Sigmoid colon (tissue), 7 donors: ENCODE data around the gene LTK. TPM values are rescaled to one million over a fixed set of nuclear protein-coding genes. Genes with fewer than 3 reads are reported as not detected.

ENCODE experiments used
- DNase-seq: peaks from one replicate; pipeline ENCODE4 v3.0.0-alpha.2; 2019
- H3K27ac ChIP-seq, 4 donors: fragments of 200-600 bp; sonication (generic); one replicate each; pipeline ENCODE4 v1.5.1; 2016 to 2019; ENCODE audit warnings: mild to moderate bottlenecking in 1 of 4
- H3K27me3 ChIP-seq, 3 donors: fragments of 200-600 bp; sonication (generic); one replicate each; pipeline ENCODE4 v1.5.1; 2019; ENCODE audit warnings: mild to moderate bottlenecking in 1 of 3
- H3K36me3 ChIP-seq, 4 donors: fragments of 200-600 bp; sonication (generic); one replicate each; pipeline ENCODE4 v1.5.1; 2016 to 2019
- H3K4me1 ChIP-seq, 4 donors: fragments of 200-600 bp; sonication (generic); one replicate each; pipeline ENCODE4 v1.5.1; 2017 to 2019
- H3K4me3 ChIP-seq, 4 donors: fragments of 200-600 bp; sonication (generic); one replicate each; pipeline ENCODE4 v1.5.1; 2017 to 2019; ENCODE audit warnings: mild to moderate bottlenecking in 2 of 4, moderate library complexity in 1 of 4
- H3K9me3 ChIP-seq, 4 donors: fragments of 200-600 bp in 3 of 4; sonication (generic) in 3 of 4; one replicate each; pipeline versions ENCODE4 v1.5.1 to v1.6.1; 2013 to 2019
- EP300 ChIP-seq, 4 donors: sonication (generic); formaldehyde crosslinking; IDR thresholded peaks; one replicate each; pipeline ENCODE4 v1.6.1; 2017; ENCODE audit warnings: antibody characterized with exemption in 4 of 4
- POLR2A ChIP-seq, 2 donors: fragments of 450-650 bp; IDR thresholded peaks; one replicate each; pipeline ENCODE4 v1.6.1; 2016; ENCODE audit warnings: antibody characterized with exemption in 2 of 2, mild to moderate bottlenecking in 2 of 2, moderate library complexity in 2 of 2
- POLR2AphosphoS5 ChIP-seq, 4 donors: sonication (generic); formaldehyde crosslinking; IDR thresholded peaks; one replicate each; pipeline ENCODE4 v1.6.1; 2017; ENCODE audit warnings: antibody characterized with exemption in 4 of 4
- WGBS, 2 donors: extraction: QIAGEN DNeasy Blood & Tissue Kit; methylation state at CpG; one replicate each; pipeline ENCODE4 v1.1.7; 2013; 5-methylcytosine and 5-hydroxymethylcytosine counted together
- intact Hi-C: fragments of 100-400 bp; cut with DNase I; formaldehyde crosslinking; loops from one replicate; pipeline ENCODE4 v1.15.1; 2023
- polyA plus RNA-seq, 3 donors: library from polyadenylated mRNA; stranded (reverse); fragments of 200-250 nt; gene quantifications; one replicate each; pipeline ENCODE4 v1.2.3, GENCODE V29; 2013
- total RNA-seq, 4 donors: library from RNA; depleted of rRNA; stranded (reverse); fragments of >200 nt; gene quantifications; one replicate each; pipeline ENCODE4 v1.1.0, GENCODE V29; 2016
- TF ChIP-seq, protein P1 (sequence below), 4 experiments: fragments of 450-650 bp in 3 of 4; fragments of 200-600 bp in 1 of 4; IDR thresholded peaks; one replicate each; pipeline ENCODE4 v1.5.1; 2016 to 2019; ENCODE audit warnings: antibody characterized with exemption in 4 of 4, mild to moderate bottlenecking in 3 of 4, moderate library complexity in 2 of 4
- donor health status: healthy with polysubstance abuse.
- donor health status: Bipolar disorder and iron deficiency.
- donor health status: healthy.

The LTK gene
- total and polyA plus RNA-seq, 7 donors: 1.6 to 4.8 (median 3.3) TPM; not detected in 1

DNA sequence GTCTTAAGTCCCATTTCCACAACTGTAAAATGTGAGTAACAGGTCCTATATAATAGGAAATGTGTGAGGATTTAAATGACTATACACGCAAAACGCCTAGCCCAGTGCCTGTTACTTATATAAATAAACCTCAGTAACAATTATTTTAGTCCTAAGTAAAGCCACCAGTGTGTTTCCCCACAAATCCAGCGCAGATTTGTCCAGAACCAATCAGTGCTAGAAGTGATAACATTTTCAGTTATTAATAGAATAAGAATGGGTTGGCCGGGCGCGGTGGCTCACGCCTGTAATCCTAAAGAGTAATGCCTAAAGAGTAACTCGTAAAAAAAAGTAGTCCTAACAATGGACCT lies 29.9 kb upstream of the LTK start:
- peak overlapping the region; percentile 79 to 91 (median 86) for H3K4me3 ChIP-seq
- peak overlapping the region; percentile 61 to 78 (median 76) for H3K27ac ChIP-seq
- H3K27me3 ChIP-seq: no peaks in the 10 kb centered on the region
- no peaks in the 10 kb centered on the region for H3K36me3 ChIP-seq
- intact Hi-C loops: no loop called here
- DNase-seq: no peak
- TF ChIP-seq, protein P1, sequence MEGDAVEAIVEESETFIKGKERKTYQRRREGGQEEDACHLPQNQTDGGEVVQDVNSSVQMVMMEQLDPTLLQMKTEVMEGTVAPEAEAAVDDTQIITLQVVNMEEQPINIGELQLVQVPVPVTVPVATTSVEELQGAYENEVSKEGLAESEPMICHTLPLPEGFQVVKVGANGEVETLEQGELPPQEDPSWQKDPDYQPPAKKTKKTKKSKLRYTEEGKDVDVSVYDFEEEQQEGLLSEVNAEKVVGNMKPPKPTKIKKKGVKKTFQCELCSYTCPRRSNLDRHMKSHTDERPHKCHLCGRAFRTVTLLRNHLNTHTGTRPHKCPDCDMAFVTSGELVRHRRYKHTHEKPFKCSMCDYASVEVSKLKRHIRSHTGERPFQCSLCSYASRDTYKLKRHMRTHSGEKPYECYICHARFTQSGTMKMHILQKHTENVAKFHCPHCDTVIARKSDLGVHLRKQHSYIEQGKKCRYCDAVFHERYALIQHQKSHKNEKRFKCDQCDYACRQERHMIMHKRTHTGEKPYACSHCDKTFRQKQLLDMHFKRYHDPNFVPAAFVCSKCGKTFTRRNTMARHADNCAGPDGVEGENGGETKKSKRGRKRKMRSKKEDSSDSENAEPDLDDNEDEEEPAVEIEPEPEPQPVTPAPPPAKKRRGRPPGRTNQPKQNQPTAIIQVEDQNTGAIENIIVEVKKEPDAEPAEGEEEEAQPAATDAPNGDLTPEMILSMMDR (IDR thresholded peaks at IDR 0.05): no peak
- TF ChIP-seq POLR2A (IDR thresholded peaks at IDR 0.05): no peak
- TF ChIP-seq EP300 (IDR thresholded peaks at IDR 0.05): no peak
- no peak for TF ChIP-seq POLR2AphosphoS5 (IDR thresholded peaks at IDR 0.05)
- 3 to 7% methylated on average over 8 of the region's 8 CpGs for WGBS, 2 donors
- H3K4me1 ChIP-seq: peaks cover 0 to 12% (median 6%) of the 10 kb centered on the region in 4 donors
- H3K9me3 ChIP-seq: no peaks in the 10 kb centered on the region

DNA sequence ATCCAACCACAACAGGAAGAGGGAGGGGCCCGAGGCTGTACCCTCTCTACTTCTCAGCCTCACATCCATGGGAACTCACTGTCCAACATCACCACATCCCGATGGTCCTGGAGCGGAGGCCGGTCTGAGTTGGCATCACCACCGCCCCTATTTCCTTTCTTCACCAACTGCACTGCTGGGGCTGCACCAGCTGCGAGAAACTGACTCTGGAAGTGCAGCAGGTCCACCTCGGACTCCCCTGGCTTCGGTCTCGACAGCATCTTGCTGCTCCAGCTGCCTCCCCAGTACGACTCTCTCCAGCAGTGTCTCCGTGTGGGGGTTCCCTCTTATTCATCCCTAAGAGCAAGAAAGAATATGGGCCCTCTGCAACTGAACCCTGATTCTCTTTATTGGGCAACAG lies 23.2 kb upstream of the LTK start:
- Histone ChIP-seq H3K27me3 (no peaks in the 10 kb centered on the region), H3K9me3 (no peaks in the 10 kb centered on the region), H3K4me1 (no peaks in the 10 kb centered on the region), H3K27ac (no peak overlapping the region), H3K4me3 (no peak overlapping the region), H3K36me3 (peaks cover 8 to 53% (median 25%) of the 10 kb centered on the region in 4 donors)
- 95 to 96% methylated on average over 11 of the region's 11 CpGs for WGBS, 2 donors
- TF ChIP-seq POLR2A (IDR thresholded peaks at IDR 0.05) (no peak), POLR2AphosphoS5 (IDR thresholded peaks at IDR 0.05) (no peak), EP300 (IDR thresholded peaks at IDR 0.05) (no peak)
- TF ChIP-seq, protein P1 (IDR thresholded peaks at IDR 0.05): no peak
- intact Hi-C loops: no loop called here
- DNase-seq: no peak

DNA sequence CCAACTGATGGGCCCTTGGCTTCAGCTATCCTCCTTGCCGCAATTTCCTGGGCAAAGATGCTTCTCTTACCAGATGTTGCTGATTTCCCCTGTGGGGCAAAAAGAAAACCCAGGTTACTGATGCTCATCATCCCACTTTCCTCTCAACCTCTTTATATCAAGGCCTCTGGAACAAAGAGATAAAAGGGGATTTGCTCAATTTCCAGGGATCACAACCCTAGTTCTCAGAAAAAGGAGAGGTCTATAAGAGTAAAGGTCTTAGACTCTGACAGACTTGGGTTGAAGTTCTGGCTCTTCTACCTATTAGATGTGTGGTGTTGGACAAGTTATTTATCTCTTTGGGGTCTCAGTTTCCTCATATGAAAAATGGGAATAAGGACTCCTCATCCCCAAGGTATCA lies 21.9 kb upstream of the LTK start:
- no peaks in the 10 kb centered on the region for H3K27me3 ChIP-seq
- H3K36me3 ChIP-seq: peaks cover 8 to 66% (median 26%) of the 10 kb centered on the region in 4 donors
- TF ChIP-seq POLR2AphosphoS5 (IDR thresholded peaks at IDR 0.05) (no peak), EP300 (IDR thresholded peaks at IDR 0.05) (no peak), POLR2A (IDR thresholded peaks at IDR 0.05) (no peak)
- TF ChIP-seq, protein P1 (IDR thresholded peaks at IDR 0.05): no peak
- intact Hi-C loops: no loop called here
- H3K4me1 ChIP-seq: no peaks in the 10 kb centered on the region
- WGBS, 2 donors: 94 to 96% methylated on average over 1 of the region's 1 CpG
- no peaks in the 10 kb centered on the region for H3K9me3 ChIP-seq
- H3K27ac ChIP-seq: no peak overlapping the region
- DNase-seq: no peak
- no peak overlapping the region for H3K4me3 ChIP-seq

DNA sequence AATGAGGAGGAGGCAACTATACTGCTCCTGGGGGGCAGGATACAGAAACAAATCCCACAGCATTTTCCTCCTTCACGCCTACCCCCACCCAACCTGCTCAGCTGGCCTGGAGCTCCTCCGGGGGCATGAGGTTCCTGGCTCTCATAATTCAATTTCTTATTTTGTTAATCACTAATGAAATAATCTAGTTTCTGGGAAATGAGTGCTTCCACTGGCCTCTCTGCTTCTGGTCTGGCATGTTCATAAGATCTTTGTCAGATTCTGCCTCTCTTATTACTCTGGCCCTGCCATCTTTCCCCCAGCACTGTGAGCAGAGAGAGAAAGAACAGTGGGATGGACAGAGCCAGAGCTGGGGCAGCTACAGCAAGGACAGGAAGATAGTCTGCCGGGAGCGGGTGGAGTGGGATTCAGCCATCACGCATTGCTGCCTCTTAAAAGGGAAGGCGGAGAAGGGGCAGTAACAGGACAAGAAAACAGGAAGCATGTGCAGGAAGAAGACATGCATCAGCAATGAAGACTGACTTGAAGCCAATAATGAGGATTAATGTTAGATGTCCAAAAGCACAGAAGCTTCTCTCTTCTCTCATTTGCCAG lies 16.8 kb upstream of the LTK start:
- no peak for TF ChIP-seq POLR2A (IDR thresholded peaks at IDR 0.05)
- no peak for DNase-seq
- H3K9me3 ChIP-seq: no peaks in the 10 kb centered on the region
- H3K27ac ChIP-seq: no peak overlapping the region
- H3K4me1 ChIP-seq: no peaks in the 10 kb centered on the region
- no peak overlapping the region for H3K4me3 ChIP-seq
- H3K27me3 ChIP-seq: no peaks in the 10 kb centered on the region
- WGBS, 2 donors: 77 to 89% methylated on average over 6 of the region's 6 CpGs
- H3K36me3 ChIP-seq: peaks cover 30 to 98% (median 50%) of the 10 kb centered on the region in 4 donors
- intact Hi-C loops: no loop called here

DNA sequence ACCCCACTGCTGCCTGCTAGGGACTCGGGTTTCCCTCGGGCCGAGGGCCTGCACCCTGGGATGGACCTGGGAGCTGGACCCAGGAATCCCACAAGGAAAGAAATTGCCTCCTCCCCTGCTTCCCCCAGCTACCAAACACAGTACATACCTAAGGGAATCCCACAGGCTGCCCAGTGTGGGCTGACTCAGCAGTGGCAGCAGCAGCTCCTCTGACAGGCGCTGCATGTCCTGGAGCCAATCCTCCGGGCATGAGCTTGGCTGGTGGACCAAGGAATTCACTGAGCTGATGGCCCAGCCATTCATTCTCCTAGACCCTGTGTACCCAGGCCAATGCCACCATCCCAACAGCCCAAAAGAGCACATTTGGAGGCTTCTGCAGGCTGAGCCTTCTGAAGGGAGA lies 9.5 kb upstream of the LTK start:
- H3K27me3 ChIP-seq: no peaks in the 10 kb centered on the region
- 94% methylated on average over 5 of the region's 5 CpGs for WGBS, 2 donors
- intact Hi-C loops: no loop called here

DNA sequence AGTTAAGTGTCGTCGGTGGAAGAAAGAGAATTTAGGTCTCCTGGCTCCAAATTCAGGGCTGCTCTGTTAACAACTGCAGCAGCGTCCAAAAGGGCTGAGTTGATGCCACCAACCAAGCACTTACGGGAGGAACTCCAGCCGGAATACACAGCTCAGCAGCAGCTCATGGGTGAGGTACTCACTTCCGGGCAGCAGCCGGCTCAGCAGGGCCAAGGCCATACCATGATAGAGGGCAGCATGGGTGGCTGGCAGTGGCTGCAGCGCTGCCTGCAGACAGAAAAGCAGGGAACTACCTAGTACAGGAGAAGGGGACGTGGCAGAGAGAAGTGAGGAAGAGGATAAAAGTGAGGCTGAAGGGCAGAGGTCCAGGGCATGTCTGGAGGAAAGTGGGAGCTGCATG lies 8.0 kb upstream of the LTK start:
- WGBS, 2 donors: 90 to 91% methylated on average over 9 of the region's 9 CpGs
- no peak for TF ChIP-seq POLR2AphosphoS5 (IDR thresholded peaks at IDR 0.05)
- no peak for TF ChIP-seq EP300 (IDR thresholded peaks at IDR 0.05)
- TF ChIP-seq, protein P1 (IDR thresholded peaks at IDR 0.05): no peak
- no peak for TF ChIP-seq POLR2A (IDR thresholded peaks at IDR 0.05)

More for the DNA sequence above, 9.5 kb upstream of the LTK start:
- Histone ChIP-seq H3K9me3 (no peaks in the 10 kb centered on the region), H3K27ac (no peak overlapping the region), H3K4me1 (no peaks in the 10 kb centered on the region), H3K4me3 (no peak overlapping the region), H3K36me3 (peaks cover 21 to 76% (median 23%) of the 10 kb centered on the region in 4 donors)
- DNase-seq: no peak
- TF ChIP-seq POLR2AphosphoS5 (IDR thresholded peaks at IDR 0.05) (no peak), POLR2A (IDR thresholded peaks at IDR 0.05) (no peak)

More for the DNA sequence above, 8.0 kb upstream of the LTK start:
- Histone ChIP-seq H3K4me3 (no peak overlapping the region), H3K27ac (no peak overlapping the region), H3K27me3 (no peaks in the 10 kb centered on the region), H3K36me3 (peaks cover 6 to 70% (median 13%) of the 10 kb centered on the region in 4 donors), H3K9me3 (no peaks in the 10 kb centered on the region), H3K4me1 (no peaks in the 10 kb centered on the region)
- DNase-seq: no peak
- intact Hi-C loops: no loop called here
